SK-N-MC (cell line): ENCODE results near the gene ZNF473.

ENCODE experiments used
- EZH2 ChIP-seq: fragments of 200-600 bp; sonication (generic); IDR thresholded peaks from one replicate; pipeline ENCODE4 v1.6.1; 2017; ENCODE audit warnings: antibody characterized with exemption
- POLR2AphosphoS5 ChIP-seq: IDR thresholded peaks from 2 replicates; pipeline ENCODE4 v1.6.1; 2012; ENCODE audit warnings: mild to moderate bottlenecking, low read depth, low read length, borderline replicate concordance

GRCh38 chr19:50005428-50005827 lies 20.4 kb upstream of the ZNF473 start:
- TF ChIP-seq POLR2AphosphoS5 (no peak), EZH2 (no peak)
